HG03060 (cell line): ENCODE measurements around the gene TMEM132D.
"Not testable (repeated sequence)": the region's sequence is repeated elsewhere in the genome, so short reads cannot be mapped to it uniquely, and the experiment has no call there.

ENCODE experiments used
- ATAC-seq: cut with Tn5 transposase; IDR thresholded peaks from one replicate; pipeline ENCODE4 v1.9.1; 2021; ENCODE audit warnings: low read depth, moderate number of reproducible peaks; ENCODE audit not compliant: unreplicated experiment

Gene TMEM132D

GRCh38 chr12:129208566-129208965 lies 695.3 kb downstream of the TMEM132D start:
- no peak for ATAC-seq

DNA sequence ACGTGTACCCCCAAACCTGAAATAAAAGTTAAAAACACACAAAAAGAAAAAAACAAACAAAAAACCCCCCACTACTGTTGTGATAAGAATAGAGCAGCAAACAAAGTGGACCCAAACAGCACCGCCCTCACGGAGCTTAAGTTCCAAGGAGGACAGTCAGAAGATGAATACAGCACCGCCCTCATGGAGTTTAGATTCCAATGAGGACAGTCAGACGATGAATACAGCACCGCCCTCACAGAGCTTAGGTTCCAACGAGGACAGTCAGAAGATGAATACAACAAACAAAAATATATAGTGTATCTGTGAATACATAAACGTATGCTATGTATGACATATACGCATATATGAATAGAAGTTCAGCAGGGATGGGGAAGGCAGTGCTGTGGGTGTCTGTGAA lies 696.7 kb downstream of the TMEM132D start:
- no peak for ATAC-seq

DNA sequence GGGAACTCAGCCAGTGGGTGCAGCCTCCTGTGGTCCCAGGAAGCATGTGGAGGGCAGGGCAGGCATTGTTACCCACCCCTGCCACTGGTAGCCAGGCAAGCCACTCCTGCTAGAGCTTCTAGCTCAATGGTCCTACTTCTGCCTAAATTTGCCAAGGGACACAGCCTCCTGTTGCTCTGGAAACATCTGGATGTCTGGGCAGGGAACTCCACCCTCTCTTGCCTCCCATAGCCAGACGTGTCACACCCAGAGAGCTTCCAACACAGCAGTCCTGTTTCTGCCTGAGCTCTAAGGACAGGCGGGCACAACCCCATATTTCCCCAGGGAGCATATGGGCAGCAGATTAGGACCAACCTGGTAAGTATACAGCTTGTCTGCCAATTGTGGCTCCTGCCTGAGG lies 700.4 kb downstream of the TMEM132D start:
- ATAC-seq = no peak

DNA sequence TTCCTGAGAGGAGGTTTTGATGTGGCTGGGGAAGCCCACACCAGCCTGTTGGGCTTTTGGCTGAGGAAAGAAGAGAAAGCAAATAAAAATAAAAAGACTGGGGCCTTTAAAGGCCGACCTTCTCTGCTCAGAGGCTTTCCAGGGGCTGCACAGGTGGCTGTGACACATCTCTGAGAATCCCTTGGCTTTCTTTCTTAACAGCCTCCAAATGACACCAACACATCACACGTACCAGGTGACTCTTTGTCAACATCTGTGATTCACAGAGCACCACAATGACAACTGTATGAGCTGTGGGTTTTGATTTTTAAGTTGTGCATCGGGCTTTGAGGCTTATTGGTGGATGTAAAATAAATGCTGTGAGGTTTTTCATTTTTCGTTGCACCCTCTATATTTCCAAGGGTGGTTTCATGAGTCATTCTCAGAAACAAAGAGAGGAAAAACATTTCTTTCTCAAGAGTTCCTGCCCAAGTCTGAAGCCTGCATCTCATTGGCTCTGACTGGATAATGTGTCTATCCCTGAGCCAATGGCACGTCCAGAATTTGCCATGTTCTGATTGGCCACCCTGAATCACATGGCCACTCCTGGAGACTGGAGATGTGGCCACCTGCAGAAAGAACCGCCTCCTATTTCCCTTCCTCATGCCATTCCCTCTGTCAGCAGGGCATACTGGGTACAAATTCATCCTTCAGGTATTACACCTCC lies 701.6 kb downstream of the TMEM132D start:
- no peak for ATAC-seq

GRCh38 chr12:129201029-129201428 lies 702.8 kb downstream of the TMEM132D start:
- ATAC-seq = no peak

GRCh38 chr12:129200576-129200975 lies 703.2 kb downstream of the TMEM132D start:
- ATAC-seq = no peak

DNA sequence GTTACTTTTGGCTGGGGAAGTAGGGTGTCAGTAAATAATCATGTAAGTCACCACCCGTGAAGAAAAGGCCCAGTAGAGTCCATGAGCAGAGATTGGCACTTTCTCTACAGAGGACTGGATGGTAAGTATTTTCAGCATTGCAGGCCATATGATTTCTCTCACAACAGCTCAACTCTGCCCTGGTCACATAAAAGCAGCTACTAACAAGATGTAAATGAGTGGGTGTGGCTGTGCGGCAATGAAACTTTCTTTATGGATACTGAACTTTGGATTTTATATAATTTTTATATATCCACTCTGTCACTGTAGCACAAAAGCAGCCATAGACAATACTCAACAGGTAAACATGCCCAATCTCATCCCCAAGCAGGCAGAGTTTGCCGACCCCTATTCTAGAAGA lies 706.9 kb downstream of the TMEM132D start:
- no peak for ATAC-seq

GRCh38 chr12:129195081-129195480 lies 708.7 kb downstream of the TMEM132D start:
- no peak for ATAC-seq

GRCh38 chr12:129193263-129193871 lies 710.5 kb downstream of the TMEM132D start:
- no peak for ATAC-seq

GRCh38 chr12:129190827-129191226 lies 713.0 kb downstream of the TMEM132D start:
- no peak for ATAC-seq

- not testable (repeated sequence) for ATAC-seq
These were observed 713.9 kb downstream of the TMEM132D start for GRCh38 chr12:129189879-129190278.

- ATAC-seq = no peak
These were observed 716.9 kb downstream of the TMEM132D start for GRCh38 chr12:129186952-129187351.

DNA sequence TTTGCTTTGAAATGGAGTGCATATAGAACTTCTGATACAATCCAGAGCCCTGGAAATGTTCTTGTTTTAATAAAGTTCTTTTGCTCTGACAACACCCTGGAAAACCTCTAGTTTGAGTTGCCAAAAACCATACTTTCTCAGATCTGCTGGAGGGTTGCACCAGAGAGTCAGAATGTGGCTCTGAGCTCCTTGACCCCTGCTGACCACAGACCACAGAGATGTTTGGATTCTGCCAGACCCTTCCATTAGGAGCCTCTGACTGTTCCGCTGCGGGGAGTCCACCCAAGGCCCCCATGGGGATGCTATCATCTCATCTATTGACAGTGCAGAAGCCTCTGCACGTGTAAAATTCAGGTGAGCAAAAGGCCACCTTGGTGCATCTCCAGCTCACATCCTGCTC lies 718.0 kb downstream of the TMEM132D start:
- no peak for ATAC-seq

DNA sequence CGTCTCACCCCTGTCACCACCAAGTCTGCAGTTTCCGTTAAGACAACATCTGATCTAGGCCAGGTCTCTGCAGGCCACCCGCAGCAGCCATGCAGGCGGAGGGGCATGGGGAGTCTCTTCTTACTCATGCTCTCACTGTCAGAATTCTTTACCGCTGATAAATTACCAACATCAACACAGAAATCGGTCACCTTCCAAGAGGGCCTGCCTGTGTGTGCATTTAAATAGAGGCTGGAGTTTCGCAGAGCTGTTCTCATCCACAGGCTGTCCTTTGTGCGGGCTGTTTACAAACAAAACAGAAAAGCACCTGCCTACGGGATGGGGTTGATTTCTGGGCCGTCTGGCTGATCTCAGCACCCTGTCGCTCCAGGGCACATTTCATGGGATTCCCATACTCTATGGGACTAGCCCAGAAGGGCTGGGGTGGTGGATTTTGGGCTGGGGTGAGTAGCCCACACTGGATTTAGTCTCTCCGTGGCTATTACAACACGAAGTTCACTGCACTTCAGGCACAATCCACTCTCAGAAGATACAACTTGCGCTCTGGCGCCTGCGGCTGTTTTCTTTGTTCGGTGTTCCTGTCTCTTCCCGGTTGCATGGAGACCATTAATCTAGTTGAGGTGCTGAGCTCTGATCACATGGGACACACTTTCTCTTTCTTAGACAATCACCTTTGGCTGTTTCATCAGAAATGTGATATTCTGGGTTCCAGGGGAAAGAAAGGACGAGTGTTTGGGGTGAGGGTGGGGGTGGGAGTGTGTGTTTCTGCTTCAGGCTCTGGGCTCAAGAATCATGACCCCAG lies 719.5 kb downstream of the TMEM132D start:
- ATAC-seq = no peak

DNA sequence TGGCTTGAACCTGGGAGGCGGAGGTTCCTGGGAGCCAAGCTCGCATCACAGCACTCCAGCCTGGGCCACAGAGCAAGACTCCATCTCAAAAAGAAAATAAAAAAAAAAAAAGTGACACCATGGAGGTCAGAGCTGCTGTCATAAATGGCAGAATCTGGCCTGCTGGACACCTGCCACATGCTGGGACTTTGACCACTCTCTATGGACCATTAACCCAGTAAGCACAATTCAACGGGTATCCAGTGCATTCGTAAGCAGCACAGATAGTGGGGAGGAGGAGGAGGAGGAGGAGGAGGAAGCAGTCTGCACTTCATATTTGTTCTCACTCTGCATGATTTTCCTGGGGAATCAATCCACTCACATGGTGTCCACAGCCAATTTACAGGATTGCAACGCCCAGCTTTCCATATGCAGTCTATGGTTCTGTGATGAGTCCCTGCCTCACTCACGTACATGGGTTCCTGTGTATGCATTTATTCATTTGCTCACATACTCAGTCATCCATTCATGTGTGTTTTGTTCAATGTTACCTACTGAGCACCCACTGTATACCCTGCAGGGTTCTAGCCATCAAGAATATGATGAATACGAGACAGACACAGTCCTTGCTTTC lies 723.8 kb downstream of the TMEM132D start:
- no peak for ATAC-seq

GRCh38 chr12:129169928-129170327 lies 733.9 kb downstream of the TMEM132D start:
- ATAC-seq = no peak

- no peak for ATAC-seq
These were observed 740.0 kb downstream of the TMEM132D start for GRCh38 chr12:129163861-129164260.

DNA sequence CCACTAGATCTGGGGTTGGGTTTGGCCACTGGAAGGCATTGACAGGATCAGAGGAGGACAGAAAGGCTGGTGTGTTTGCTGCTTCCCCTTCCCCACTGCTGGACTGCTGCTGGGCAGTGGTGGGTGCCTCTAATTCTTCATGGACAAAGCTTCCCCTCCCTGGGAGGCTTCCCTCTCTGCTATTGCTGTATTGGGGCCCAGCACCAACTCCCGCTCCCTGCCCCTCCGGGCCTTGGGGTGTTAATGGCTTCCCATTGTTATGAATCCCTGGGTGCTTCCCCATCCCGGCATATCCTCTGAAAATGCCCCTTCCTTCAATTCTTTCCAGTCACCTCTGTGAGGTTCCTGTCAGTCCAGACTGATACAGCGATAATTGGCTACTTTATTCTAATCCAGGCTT lies 740.4 kb downstream of the TMEM132D start:
- no peak for ATAC-seq

DNA sequence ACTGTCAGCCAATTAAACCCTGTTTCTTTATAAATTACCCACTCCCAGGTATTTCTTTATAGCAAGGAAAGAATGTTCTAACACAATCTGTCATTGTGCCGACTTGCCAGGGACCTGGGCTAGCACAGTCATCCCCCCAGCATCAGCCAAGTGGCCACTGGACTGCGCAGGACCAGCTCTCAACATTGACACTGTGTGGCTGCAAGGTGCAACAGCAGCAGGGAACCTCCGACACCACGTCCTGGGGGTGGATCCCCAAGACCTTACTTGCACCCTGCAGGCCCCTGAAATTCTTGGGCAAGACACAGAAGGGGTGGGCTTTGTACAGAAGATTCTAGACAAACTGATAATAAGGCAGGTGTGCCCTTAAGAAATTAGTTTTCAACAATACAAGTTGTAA lies 741.0 kb downstream of the TMEM132D start:
- no peak for ATAC-seq

GRCh38 chr12:129161511-129161910 lies 742.3 kb downstream of the TMEM132D start:
- no peak for ATAC-seq

DNA sequence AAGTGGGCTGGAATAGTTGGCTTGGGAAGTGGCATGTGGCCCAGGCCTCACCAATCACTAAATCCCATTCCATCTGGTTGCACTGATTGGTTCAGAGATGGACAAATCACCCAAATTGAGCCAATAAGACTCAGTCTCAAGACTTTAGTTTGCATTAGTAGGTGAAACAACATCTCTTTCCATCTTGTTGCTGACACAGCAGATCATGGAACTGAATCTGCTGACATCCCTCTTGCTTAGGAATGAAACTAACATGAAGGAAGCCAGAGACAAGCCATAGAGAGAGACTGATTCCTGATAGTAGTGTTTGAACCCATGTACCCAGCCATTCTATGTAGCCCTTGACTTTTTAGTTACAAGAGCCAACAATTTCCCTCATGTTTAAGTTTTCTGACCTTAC lies 743.5 kb downstream of the TMEM132D start:
- ATAC-seq = no peak
